T-helper 1 cell treated with Interleukin-12 subunit alpha and Interleukin-12 subunit beta and Interleukin-4 antibody, amounts not matched to agents 30 ng/mL and 1 ng/mL, for 36 hours (primary cell): ENCODE data around the gene GMPS. TPM values are rescaled to one million over a fixed set of nuclear protein-coding genes. Genes with fewer than 3 reads are reported as not detected.

ENCODE experiments used
- intact Hi-C: fragments of 100-400 bp; cut with micrococcal nuclease; formaldehyde crosslinking; loops from one replicate; pipeline ENCODE4 v1.15.1; 2024
- total RNA-seq: library from RNA; stranded (reverse); gene quantifications from 2 replicates; pipeline ENCODE4 v1.2.3, GENCODE V29; 2022

Gene GMPS
- total RNA-seq, 1 donor from 2014 or later = 89.2 TPM

DNA sequence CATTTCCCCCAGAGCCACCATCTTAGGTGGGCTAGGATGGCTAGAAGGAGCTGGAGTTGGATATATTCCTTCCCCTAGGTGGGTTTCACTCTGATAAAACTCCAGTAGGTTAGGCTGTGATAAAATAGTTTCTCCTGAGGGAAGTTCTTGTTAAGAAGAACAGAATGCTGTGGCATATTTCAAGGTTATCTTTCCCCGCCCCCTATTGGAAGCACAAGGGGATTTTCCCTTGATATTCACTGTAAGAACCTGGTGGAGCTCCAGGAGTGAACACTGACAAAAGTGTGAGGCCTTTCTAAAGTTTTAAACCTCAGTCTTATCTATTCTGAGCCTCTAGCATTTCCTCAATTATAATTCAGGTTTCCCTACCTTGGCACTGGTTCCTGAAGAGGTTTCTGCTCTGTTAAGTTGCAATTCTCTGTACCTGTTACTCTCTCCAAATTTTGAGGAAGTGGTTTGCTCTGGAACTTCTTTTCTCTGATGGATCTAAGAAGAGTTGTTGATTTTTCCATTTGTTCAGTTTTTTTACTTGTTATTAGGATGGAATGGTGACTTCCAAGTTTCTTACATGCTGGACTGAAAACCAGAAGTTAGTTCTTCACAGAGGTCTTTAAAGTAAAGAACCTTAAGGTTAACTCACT, 113.5 kb downstream of the GMPS start:
- intact Hi-C loops = no loop called here

DNA sequence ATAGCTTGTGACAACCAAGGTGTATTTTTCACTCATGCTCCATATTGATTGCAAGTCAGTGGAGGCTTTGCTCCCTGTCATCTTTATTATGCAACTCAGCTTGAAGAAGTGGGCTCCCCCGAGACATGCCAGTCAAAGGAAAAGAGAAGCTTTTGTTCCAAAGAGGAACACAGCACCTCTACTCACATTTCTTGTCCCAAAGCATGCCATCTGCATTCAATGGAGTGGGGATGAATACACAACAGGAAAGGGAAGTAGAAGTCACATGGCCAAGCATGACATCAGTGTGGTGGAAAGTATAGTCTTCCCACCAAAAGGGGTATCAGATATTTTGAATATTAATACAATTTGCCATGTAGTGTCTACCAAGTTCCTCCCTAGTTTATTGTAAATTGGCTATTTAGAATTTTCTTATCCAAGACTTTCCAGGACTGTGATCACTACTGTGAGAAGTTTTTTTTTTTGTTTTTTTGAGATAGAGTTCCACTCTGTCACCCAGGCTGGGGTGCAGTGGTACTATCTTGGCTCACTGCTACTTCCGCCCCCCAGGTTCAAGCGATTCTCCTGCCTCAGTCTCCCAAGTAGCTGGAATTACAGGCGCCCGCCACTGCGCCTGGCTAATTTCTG, 114.5 kb downstream of the GMPS start:
- intact Hi-C loops = no loop called here

DNA sequence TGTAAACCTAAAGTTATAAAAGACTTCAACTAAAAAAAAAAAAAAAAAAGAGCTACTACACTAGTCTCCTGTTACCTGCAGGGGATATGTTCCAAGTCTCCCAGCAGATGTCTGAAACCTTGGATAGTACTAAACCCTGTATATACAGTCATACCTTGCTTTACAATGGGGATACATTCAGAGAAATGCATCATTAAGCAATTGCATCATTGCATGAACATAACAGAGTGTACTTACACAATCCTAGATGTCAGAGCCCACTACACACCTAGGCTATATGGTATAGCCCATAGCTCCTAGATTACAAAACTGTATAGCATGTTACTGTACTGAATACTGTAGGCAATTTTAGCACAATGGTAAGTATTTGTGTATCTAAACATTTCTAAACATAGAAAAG, 119.1 kb downstream of the GMPS start:
- intact Hi-C loops = no loop called here

DNA sequence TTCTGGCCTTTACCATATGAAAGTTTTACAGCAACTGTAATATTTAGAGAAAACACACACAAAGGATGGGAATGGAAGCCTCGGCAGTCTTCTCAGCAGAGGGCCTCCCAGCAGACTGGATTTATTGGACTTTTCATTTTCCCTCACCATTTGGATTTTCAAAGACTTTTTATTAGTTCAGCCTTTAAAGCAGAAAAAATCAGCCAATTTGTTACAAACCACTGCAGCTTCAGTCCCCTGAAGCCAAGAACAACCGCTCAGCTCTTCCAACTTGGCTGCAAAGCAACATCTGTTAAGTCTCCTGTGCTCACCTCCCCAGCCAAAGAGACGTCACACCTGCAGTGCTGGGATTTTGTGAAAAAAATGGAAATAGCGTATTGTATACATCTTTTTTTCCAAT, 120.8 kb downstream of the GMPS start:
- intact Hi-C loops = loop anchor here (10.0 kb wide), 1 partner anchor 186 kb away; the partner anchor contains the start of gene C3orf33

DNA sequence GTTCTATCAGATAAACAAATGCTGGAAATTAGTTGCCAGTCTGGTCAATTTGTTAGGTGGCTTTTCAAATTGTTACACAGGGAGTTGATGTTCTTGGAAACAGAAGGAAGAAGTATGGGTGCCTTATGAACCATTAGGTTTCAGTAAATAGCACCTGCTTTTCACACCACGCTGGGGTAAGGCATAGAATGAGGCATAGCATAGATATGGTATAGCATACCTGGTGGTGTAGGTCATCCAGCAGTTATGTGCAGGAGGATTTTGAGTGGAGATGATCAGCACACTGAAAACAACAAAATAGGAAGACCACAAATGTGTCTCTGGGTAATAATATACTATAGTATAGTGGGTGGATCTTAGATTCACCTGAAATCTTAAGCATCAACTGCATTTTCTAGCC, 121.4 kb downstream of the GMPS start:
- intact Hi-C loops = loop anchor here (10.0 kb wide), 1 partner anchor 187 kb away; the partner anchor contains the start of gene C3orf33

Other genes with a start within 250 kb of the GMPS start
- 0.71 and 0.88 TPM in 2 replicates for gene PLCH1, start 125.6 kb upstream of the GMPS start, total RNA-seq
- 0.46 and 0.83 TPM in 2 replicates for gene C3orf33, start 64.4 kb upstream of the GMPS start, total RNA-seq
- 39.2 and 42.0 TPM in 2 replicates for gene SLC33A1, start 16.2 kb upstream of the GMPS start, total RNA-seq
- 0.07 and 0.12 TPM in 2 replicates for gene KCNAB1, start 249.9 kb downstream of the GMPS start, total RNA-seq